NCI-H1092 (cell line): ENCODE data around the gene SHB.
"Not testable (repeated sequence)": the region's sequence is repeated elsewhere in the genome, so short reads cannot be mapped to it uniquely, and the experiment has no call there.

Experiments used
- DNase-seq: peaks from one replicate; lab custom pipeline; 2025; lab: John Stamatoyannopoulos, UW

SHB gene

DNA sequence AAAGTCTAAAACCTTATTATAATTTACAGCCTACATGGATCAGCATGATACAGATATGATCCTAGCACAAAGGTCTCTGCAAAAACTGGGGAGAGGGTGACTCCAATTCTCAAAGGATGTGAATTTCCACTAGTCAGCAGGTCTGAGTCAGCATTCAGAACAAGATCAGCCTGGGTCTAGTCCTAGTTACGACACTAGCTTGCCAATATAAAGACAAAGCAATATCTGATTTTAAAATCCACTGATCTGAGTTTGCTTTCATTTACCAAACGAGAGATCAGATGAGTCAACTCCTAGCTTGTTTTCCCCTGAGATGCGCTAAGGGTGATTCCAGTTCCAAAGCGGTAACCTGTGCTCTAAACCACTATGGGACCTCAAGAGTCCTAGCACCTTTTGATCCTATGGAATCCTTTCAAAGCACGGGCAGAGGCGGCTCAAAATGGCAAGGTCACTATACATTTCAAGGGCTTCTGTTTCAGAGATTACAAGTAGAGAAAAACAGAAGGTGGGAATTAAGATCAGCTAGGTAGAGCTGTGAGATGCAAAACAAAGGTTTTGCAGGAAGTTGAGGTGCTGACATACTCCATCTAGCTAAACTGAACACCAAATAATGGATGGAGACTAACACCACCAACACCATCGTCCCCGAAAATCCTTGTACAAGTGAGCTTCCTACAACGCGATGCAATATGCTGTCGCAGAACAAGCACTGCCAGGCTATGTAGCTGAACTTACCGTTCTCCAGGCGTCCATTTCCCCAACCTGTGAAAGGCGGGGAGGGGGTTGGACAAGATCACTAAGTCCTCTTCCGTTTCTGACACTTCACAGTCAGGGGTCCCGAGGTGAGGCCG lies 166.0 kb downstream of the SHB start:
- no peak for DNase-seq

DNA sequence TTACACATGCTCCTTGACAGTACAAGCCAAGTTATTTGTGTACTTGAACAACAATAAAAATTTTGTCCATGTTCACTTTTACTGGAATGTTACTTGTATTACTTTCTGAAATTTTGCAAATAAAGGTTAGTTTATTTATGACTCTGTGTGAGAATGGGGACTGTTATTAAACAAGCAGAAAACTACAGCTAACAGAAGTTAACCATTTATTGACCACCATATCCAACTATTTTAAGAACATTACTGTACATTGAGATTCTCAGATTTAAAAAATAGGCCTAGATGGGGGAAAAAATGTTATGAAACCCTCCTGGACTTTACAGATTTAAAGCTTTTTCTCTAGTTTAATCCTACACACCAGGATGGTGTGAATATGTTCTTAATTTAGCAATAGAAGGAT lies 166.9 kb downstream of the SHB start:
- DNase-seq, result no peak

GRCh38 chr9:37899041-37899440 lies 170.0 kb downstream of the SHB start:
- no peak for DNase-seq

- DNase-seq, result no peak
These were observed 171.4 kb downstream of the SHB start for GRCh38 chr9:37897665-37898064.

GRCh38 chr9:37892063-37892462 lies 177.0 kb downstream of the SHB start:
- DNase-seq, result no peak

GRCh38 chr9:37891042-37891441 lies 178.0 kb downstream of the SHB start:
- not testable (repeated sequence) for DNase-seq

DNA sequence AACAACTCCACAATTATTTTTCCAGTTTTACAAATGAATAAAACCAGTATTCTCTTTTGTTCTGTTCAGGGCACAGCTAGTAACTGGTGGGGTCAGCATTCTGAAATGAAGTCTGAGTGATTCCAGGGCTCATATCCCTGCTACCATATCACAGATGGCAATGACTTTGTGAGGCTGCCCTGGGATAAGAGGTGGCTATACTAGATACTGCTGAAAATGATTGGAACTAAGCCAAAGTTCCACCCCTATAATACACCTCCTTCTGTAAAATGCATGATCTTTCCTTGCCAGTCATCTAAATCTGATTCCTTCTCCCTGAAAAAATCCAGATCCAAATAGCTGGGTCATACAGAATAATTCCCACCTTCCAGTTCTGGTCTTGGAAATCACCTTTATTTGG lies 179.5 kb downstream of the SHB start:
- no peak for DNase-seq

- DNase-seq, result not testable (repeated sequence)
These were observed 180.9 kb downstream of the SHB start for GRCh38 chr9:37887977-37888583.

- no peak for DNase-seq
These were observed 188.0 kb downstream of the SHB start for GRCh38 chr9:37880916-37881479.

- no peak for DNase-seq
These were observed 192.7 kb downstream of the SHB start for GRCh38 chr9:37876376-37876775.

GRCh38 chr9:37873955-37874354 lies 195.1 kb downstream of the SHB start:
- no peak for DNase-seq

GRCh38 chr9:37870799-37871176 lies 198.2 kb downstream of the SHB start:
- no peak for DNase-seq

DNA sequence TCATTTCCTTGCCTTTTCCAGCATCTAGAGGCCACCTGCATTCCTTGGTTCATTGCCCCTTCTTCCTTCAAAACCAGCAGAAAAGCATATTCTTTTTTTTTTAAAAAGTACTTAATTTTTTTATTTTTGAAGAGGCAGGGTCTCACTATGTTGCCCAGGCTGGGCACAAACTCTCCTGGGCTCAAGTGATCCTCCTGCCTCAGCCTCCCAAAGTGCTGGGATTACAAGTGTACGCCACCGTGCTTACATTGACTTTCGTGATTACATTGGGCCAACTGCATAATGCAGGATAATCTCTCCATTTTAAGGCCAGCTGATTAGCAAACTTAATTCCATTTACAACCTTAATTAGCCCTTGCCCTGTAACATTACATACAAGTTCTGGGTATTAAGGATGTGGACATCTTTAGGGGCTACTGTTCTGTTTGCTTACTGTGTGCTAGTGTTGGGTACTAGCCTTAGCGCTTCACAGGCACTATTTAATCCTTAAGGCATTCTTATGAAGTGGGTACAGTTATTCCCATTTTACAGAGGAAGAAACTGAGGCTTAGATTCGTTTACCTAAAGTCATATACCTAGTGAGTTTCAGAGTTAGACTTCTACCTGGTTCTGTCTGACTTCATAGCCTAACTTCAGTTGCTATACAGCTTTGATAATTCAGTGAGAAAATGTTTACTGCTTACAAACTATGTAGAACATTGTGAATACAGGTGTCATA lies 198.8 kb downstream of the SHB start:
- no peak for DNase-seq
